HEK293 (cell line): ENCODE data around the gene AGO1.
A peak's percentile ranks its signal among the peaks of the same experiment; 100 is the strongest.

Experiments
- CTCF ChIA-PET: fragments of 350-600 bp; formaldehyde crosslinking; extraction: SDS; loops from one replicate; lab custom pipeline; 2021; ENCODE audit warnings: antibody characterized with exemption; lab: Yijun Ruan, JAX
- POLR2A ChIA-PET: fragments of 300-600 bp; formaldehyde crosslinking; extraction: SDS; loops from one replicate; lab custom pipeline; 2020; ENCODE audit warnings: antibody characterized with exemption, inconsistent platforms; lab: Yijun Ruan, JAX
- H3K27ac ChIP-seq: fragments of 200-500 bp; sonication (Bioruptor generic); 2 replicates; pipeline ENCODE4 v1.5.1; 2014; ENCODE audit warnings: low read depth, low read length, control low read depth, inconsistent platforms; ENCODE audit errors: extremely low read depth
- H3K36me3 ChIP-seq, 2 experiments: fragments of 200-500 bp in 1 of 2; sonication (Bioruptor generic) in 1 of 2; 1 replicate in 1 of 2; 2 replicates in 1 of 2; pipeline ENCODE4 v1.5.1; 2014 to 2017; ENCODE audit warnings: inconsistent platforms in 2 of 2, low read length in 2 of 2; ENCODE audit not compliant: control insufficient read depth in 2 of 2, insufficient read depth in 1 of 2
- H3K4me1 ChIP-seq: fragments of 200-500 bp; sonication (Bioruptor generic); 2 replicates; pipeline ENCODE4 v1.5.1; 2014; ENCODE audit warnings: mild to moderate bottlenecking, low read length, inconsistent platforms; ENCODE audit not compliant: control insufficient read depth, insufficient read depth
- H3K4me3 ChIP-seq: 2 replicates; pipeline ENCODE4 v1.5.1; 2011; ENCODE audit warnings: low read depth, mild to moderate bottlenecking, control low read depth, low read length, moderate library complexity
- H3K9me3 ChIP-seq: fragments of 200-500 bp; sonication (Bioruptor generic); 2 replicates; pipeline ENCODE4 v1.5.1; 2014; ENCODE audit warnings: low read depth, low read length, inconsistent platforms; ENCODE audit not compliant: control insufficient read depth, insufficient read depth
- SP3 ChIP-seq: fragments of 450-650 bp; formaldehyde crosslinking; IDR thresholded peaks from 2 replicates; pipeline ENCODE4 v1.5.1; 2016; ENCODE audit warnings: missing biosample characterization, missing genetic modification characterization
- ZBTB21 ChIP-seq: fragments of 450-650 bp; formaldehyde crosslinking; IDR thresholded peaks from 2 replicates; pipeline ENCODE4 v1.5.1; 2017; ENCODE audit warnings: missing biosample characterization, missing genetic modification characterization
- ZNF184 ChIP-seq: fragments of 450-650 bp; IDR thresholded peaks from 2 replicates; pipeline ENCODE4 v1.5.1; 2018; ENCODE audit warnings: missing biosample characterization, mild to moderate bottlenecking, missing genetic modification characterization
- ZNF248 ChIP-seq: fragments of 450-650 bp; formaldehyde crosslinking; IDR thresholded peaks from 2 replicates; pipeline ENCODE4 v1.5.1; 2017; ENCODE audit warnings: missing biosample characterization, missing genetic modification characterization
- ZNF423 ChIP-seq: fragments of 450-650 bp; formaldehyde crosslinking; IDR thresholded peaks from 2 replicates; pipeline ENCODE4 v1.5.1; 2016; ENCODE audit warnings: missing biosample characterization, missing genetic modification characterization
- ZNF510 ChIP-seq: fragments of 450-650 bp; formaldehyde crosslinking; IDR thresholded peaks from 2 replicates; pipeline ENCODE4 v1.5.1; 2018; ENCODE audit warnings: mild to moderate bottlenecking, missing genetic modification characterization, missing biosample characterization; ENCODE audit not compliant: insufficient replicate concordance
- ZNF558 ChIP-seq: fragments of 450-650 bp; formaldehyde crosslinking; IDR thresholded peaks from 2 replicates; pipeline ENCODE4 v1.5.1; 2016; ENCODE audit warnings: missing biosample characterization, missing genetic modification characterization
- ZNF629 ChIP-seq: fragments of 450-650 bp; formaldehyde crosslinking; IDR thresholded peaks from 2 replicates; pipeline ENCODE4 v1.5.1; 2017; ENCODE audit warnings: missing biosample characterization, missing genetic modification characterization
- ZNF664 ChIP-seq: fragments of 450-650 bp; formaldehyde crosslinking; IDR thresholded peaks from 2 replicates; pipeline ENCODE4 v1.5.1; 2016; ENCODE audit warnings: missing biosample characterization, missing genetic modification characterization
- ZNF785 ChIP-seq: fragments of 450-650 bp; formaldehyde crosslinking; IDR thresholded peaks from 2 replicates; pipeline ENCODE4 v1.5.1; 2016; ENCODE audit warnings: missing biosample characterization, missing genetic modification characterization
- TF ChIP-seq, protein P1 (sequence below): fragments of 450-650 bp; formaldehyde crosslinking; IDR thresholded peaks from 2 replicates; pipeline ENCODE4 v1.5.1; 2017; ENCODE audit warnings: missing biosample characterization, missing genetic modification characterization
- TF ChIP-seq, protein P2 (sequence below): fragments of 450-650 bp; formaldehyde crosslinking; IDR thresholded peaks from 2 replicates; pipeline ENCODE4 v1.5.1; 2016; ENCODE audit warnings: missing biosample characterization, missing genetic modification characterization
- TF ChIP-seq, protein P3 (sequence below): fragments of 450-650 bp; formaldehyde crosslinking; IDR thresholded peaks from 2 replicates; pipeline ENCODE4 v1.5.1; 2016; ENCODE audit warnings: missing biosample characterization, missing genetic modification characterization, borderline replicate concordance
- TF ChIP-seq, protein P4 (sequence below): fragments of 450-650 bp; formaldehyde crosslinking; IDR thresholded peaks from 2 replicates; pipeline ENCODE4 v1.5.1; 2017; ENCODE audit warnings: missing biosample characterization, mild to moderate bottlenecking, missing genetic modification characterization, moderate library complexity
- TF ChIP-seq, protein P5 (sequence below): fragments of 450-650 bp; formaldehyde crosslinking; IDR thresholded peaks from 2 replicates; pipeline ENCODE4 v1.5.1; 2017; ENCODE audit warnings: missing biosample characterization, missing genetic modification characterization
- TF ChIP-seq, protein P6 (sequence below): fragments of 450-650 bp; formaldehyde crosslinking; IDR thresholded peaks from 2 replicates; pipeline ENCODE4 v1.5.1; 2016; ENCODE audit warnings: missing biosample characterization, missing genetic modification characterization, borderline replicate concordance

The AGO1 gene

DNA sequence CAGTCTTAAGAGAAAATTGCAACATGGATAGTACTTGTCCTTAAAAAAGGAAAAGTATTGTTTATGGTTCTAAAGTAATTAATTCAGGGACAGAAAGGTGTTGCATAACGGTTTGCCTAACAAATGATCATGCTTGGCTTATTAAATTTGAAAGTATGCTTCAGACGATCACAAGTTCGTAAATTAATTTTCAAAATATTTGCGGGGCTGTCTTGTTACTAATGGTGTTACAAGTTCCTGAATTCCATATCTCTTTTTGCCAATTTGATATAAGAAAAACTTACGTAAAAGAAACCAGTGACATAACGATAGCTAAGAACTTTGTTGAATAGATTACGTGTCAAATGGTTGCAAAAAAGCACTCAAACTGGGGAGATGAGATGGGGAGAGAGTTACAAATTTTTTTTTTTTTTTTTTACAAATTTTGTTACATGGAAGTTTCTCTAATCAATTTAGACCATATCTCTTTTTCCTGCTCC is 49.2 kb downstream of the AGO1 start (continued):
- TF ChIP-seq, protein P1, sequence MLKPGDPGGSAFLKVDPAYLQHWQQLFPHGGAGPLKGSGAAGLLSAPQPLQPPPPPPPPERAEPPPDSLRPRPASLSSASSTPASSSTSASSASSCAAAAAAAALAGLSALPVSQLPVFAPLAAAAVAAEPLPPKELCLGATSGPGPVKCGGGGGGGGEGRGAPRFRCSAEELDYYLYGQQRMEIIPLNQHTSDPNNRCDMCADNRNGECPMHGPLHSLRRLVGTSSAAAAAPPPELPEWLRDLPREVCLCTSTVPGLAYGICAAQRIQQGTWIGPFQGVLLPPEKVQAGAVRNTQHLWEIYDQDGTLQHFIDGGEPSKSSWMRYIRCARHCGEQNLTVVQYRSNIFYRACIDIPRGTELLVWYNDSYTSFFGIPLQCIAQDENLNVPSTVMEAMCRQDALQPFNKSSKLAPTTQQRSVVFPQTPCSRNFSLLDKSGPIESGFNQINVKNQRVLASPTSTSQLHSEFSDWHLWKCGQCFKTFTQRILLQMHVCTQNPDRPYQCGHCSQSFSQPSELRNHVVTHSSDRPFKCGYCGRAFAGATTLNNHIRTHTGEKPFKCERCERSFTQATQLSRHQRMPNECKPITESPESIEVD (tag by site-specific recombination) = peak; percentile 24; the same call in 1 of the 2 replicates
- 0 out of 2 replicates have a peak, but pooled peaks have one; percentile 23 for TF ChIP-seq ZBTB21 (tag by site-specific recombination)
- peak; percentile 62; the same call in 1 of the 2 replicates for TF ChIP-seq ZNF629 (tag by site-specific recombination)
- TF ChIP-seq, protein P2, sequence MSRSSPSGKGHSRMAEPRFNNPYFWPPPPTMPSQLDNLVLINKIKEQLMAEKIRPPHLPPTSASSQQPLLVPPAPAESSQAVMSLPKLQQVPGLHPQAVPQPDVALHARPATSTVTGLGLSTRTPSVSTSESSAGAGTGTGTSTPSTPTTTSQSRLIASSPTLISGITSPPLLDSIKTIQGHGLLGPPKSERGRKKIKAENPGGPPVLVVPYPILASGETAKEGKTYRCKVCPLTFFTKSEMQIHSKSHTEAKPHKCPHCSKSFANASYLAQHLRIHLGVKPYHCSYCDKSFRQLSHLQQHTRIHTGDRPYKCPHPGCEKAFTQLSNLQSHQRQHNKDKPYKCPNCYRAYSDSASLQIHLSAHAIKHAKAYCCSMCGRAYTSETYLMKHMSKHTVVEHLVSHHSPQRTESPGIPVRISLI = peak; percentile 59; the same call in 1 of the 2 replicates

DNA sequence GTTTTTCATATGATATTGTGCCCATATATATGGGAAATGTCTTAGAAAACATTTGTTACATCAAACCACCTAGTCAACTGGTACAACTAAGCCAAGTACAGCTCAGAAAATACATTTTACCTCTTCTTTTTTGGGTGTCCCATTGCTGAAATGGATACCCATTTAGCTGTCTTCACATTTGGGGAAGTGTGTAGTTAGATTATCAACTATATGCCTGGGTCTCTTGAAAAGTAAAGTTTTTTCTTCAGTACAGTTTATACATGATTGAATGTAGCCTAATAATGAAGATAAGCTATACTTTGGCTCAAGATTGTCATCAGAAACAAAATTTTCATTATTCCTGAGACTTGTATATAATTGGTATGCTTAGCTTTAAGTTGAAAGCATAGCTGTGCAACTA is 49.9 kb downstream of the AGO1 start:
- Histone ChIP-seq H3K4me1 (peaks cover 24% of the 10 kb centered on the region), H3K4me3 (no peak overlapping the region), H3K36me3 (no peaks in the 10 kb centered on the region), H3K27ac (no peak overlapping the region), H3K9me3 (no peaks in the 10 kb centered on the region)
- POLR2A ChIA-PET = interaction anchor here (0.9 to 1.3 kb wide), 2 partner anchors 164 to 217 kb away, joined by 3 read pairs; no protein-coding TSS in a partner anchor
- CTCF ChIA-PET = interaction anchor here (0.5 kb wide), 1 partner anchor 27 kb away, joined by 4 read pairs; no protein-coding TSS in a partner anchor
- TF ChIP-seq ZNF558 (tag by site-specific recombination) = no peak
- TF ChIP-seq SP3 (tag by site-specific recombination) = no peak
- 0 out of 2 replicates have a peak, but pooled peaks have one; percentile 20 for TF ChIP-seq ZNF184
- TF ChIP-seq, protein P3, sequence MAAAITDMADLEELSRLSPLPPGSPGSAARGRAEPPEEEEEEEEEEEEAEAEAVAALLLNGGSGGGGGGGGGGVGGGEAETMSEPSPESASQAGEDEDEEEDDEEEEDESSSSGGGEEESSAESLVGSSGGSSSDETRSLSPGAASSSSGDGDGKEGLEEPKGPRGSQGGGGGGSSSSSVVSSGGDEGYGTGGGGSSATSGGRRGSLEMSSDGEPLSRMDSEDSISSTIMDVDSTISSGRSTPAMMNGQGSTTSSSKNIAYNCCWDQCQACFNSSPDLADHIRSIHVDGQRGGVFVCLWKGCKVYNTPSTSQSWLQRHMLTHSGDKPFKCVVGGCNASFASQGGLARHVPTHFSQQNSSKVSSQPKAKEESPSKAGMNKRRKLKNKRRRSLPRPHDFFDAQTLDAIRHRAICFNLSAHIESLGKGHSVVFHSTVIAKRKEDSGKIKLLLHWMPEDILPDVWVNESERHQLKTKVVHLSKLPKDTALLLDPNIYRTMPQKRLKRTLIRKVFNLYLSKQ = no peak
- no peak for TF ChIP-seq ZNF510 (tag by site-specific recombination)
- TF ChIP-seq ZNF785 = no peak
- TF ChIP-seq, protein P4, sequence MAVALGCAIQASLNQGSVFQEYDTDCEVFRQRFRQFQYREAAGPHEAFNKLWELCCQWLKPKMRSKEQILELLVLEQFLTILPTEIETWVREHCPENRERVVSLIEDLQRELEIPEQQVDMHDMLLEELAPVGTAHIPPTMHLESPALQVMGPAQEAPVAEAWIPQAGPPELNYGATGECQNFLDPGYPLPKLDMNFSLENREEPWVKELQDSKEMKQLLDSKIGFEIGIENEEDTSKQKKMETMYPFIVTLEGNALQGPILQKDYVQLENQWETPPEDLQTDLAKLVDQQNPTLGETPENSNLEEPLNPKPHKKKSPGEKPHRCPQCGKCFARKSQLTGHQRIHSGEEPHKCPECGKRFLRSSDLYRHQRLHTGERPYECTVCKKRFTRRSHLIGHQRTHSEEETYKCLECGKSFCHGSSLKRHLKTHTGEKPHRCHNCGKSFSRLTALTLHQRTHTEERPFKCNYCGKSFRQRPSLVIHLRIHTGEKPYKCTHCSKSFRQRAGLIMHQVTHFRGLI (tag by site-specific recombination) = no peak
- TF ChIP-seq, protein P5, sequence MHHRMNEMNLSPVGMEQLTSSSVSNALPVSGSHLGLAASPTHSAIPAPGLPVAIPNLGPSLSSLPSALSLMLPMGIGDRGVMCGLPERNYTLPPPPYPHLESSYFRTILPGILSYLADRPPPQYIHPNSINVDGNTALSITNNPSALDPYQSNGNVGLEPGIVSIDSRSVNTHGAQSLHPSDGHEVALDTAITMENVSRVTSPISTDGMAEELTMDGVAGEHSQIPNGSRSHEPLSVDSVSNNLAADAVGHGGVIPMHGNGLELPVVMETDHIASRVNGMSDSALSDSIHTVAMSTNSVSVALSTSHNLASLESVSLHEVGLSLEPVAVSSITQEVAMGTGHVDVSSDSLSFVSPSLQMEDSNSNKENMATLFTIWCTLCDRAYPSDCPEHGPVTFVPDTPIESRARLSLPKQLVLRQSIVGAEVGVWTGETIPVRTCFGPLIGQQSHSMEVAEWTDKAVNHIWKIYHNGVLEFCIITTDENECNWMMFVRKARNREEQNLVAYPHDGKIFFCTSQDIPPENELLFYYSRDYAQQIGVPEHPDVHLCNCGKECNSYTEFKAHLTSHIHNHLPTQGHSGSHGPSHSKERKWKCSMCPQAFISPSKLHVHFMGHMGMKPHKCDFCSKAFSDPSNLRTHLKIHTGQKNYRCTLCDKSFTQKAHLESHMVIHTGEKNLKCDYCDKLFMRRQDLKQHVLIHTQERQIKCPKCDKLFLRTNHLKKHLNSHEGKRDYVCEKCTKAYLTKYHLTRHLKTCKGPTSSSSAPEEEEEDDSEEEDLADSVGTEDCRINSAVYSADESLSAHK (tag by site-specific recombination) = no peak
- TF ChIP-seq ZNF664 = peak; percentile 99
- TF ChIP-seq ZNF248 (tag by site-specific recombination) = no peak
- no peak for TF ChIP-seq ZNF423 (tag by site-specific recombination)
- TF ChIP-seq, protein P6, sequence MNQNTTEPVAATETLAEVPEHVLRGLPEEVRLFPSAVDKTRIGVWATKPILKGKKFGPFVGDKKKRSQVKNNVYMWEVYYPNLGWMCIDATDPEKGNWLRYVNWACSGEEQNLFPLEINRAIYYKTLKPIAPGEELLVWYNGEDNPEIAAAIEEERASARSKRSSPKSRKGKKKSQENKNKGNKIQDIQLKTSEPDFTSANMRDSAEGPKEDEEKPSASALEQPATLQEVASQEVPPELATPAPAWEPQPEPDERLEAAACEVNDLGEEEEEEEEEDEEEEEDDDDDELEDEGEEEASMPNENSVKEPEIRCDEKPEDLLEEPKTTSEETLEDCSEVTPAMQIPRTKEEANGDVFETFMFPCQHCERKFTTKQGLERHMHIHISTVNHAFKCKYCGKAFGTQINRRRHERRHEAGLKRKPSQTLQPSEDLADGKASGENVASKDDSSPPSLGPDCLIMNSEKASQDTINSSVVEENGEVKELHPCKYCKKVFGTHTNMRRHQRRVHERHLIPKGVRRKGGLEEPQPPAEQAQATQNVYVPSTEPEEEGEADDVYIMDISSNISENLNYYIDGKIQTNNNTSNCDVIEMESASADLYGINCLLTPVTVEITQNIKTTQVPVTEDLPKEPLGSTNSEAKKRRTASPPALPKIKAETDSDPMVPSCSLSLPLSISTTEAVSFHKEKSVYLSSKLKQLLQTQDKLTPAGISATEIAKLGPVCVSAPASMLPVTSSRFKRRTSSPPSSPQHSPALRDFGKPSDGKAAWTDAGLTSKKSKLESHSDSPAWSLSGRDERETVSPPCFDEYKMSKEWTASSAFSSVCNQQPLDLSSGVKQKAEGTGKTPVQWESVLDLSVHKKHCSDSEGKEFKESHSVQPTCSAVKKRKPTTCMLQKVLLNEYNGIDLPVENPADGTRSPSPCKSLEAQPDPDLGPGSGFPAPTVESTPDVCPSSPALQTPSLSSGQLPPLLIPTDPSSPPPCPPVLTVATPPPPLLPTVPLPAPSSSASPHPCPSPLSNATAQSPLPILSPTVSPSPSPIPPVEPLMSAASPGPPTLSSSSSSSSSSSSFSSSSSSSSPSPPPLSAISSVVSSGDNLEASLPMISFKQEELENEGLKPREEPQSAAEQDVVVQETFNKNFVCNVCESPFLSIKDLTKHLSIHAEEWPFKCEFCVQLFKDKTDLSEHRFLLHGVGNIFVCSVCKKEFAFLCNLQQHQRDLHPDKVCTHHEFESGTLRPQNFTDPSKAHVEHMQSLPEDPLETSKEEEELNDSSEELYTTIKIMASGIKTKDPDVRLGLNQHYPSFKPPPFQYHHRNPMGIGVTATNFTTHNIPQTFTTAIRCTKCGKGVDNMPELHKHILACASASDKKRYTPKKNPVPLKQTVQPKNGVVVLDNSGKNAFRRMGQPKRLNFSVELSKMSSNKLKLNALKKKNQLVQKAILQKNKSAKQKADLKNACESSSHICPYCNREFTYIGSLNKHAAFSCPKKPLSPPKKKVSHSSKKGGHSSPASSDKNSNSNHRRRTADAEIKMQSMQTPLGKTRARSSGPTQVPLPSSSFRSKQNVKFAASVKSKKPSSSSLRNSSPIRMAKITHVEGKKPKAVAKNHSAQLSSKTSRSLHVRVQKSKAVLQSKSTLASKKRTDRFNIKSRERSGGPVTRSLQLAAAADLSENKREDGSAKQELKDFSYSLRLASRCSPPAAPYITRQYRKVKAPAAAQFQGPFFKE = no peak
